Neural cell (in vitro differentiated cells): ENCODE results near the gene TBKBP1. TPM values are rescaled to one million over a fixed set of nuclear protein-coding genes. Genes with fewer than 3 reads are reported as not detected.

ENCODE experiments used
- H2AFZ ChIP-seq: fragments of 200-600, 300-800 bp; sonication (generic), shearing (Covaris generic); 2 replicates; pipeline ENCODE4 v1.6.0; 2014; ENCODE audit warnings: low read depth, mild to moderate bottlenecking, antibody characterized with exemption, low read length, moderate library complexity
- H3F3A ChIP-seq: fragments of 200-600 bp; shearing (Covaris generic); 2 replicates; pipeline ENCODE4 v1.6.1; 2016; ENCODE audit warnings: mild to moderate bottlenecking, moderate library complexity, mixed read lengths, antibody characterized with exemption, low read length; ENCODE audit not compliant: insufficient read depth, poor library complexity, severe bottlenecking
- H3K27ac ChIP-seq: fragments of 200-600, 300-800 bp; sonication (generic), shearing (Covaris generic); 2 replicates; pipeline ENCODE4 v1.5.1; 2014; ENCODE audit warnings: mild to moderate bottlenecking, low read length, moderate library complexity
- H3K27me3 ChIP-seq: fragments of 300-800, 200-600 bp; sonication (generic), shearing (Covaris generic); 2 replicates; pipeline ENCODE4 v1.6.0; 2014; ENCODE audit warnings: mild to moderate bottlenecking, low read depth, low read length, moderate library complexity; ENCODE audit not compliant: insufficient read depth
- H3K36me3 ChIP-seq: fragments of 300-800, 200-600 bp; sonication (generic), shearing (Covaris generic); 2 replicates; pipeline ENCODE4 v1.5.1; 2014; ENCODE audit warnings: mild to moderate bottlenecking, antibody characterized with exemption, low read length, moderate library complexity; ENCODE audit not compliant: insufficient read depth
- H3K4me2 ChIP-seq: fragments of 300-800, 200-600 bp; sonication (generic), shearing (Covaris generic); 2 replicates; pipeline ENCODE4 v1.6.0; 2014; ENCODE audit warnings: mild to moderate bottlenecking, low read length
- H3K4me3 ChIP-seq: fragments of 300-800, 200-600 bp; sonication (generic), shearing (Covaris generic); 2 replicates; pipeline ENCODE4 v1.5.1; 2014; ENCODE audit warnings: mild to moderate bottlenecking, low read length, moderate library complexity
- H3K79me2 ChIP-seq: fragments of 200-600 bp; shearing (Covaris generic); replicated peaks from 2 replicates; pipeline ENCODE4 v1.6.0; 2014; ENCODE audit warnings: mild to moderate bottlenecking, low read length, moderate library complexity; ENCODE audit not compliant: insufficient read depth
- H3K9ac ChIP-seq: fragments of 300-800, 200-600 bp; sonication (generic), shearing (Covaris generic); 2 replicates; pipeline ENCODE4 v1.6.1; 2016; ENCODE audit warnings: mild to moderate bottlenecking, low read length, mixed read lengths
- H3K9me2 ChIP-seq: fragments of 200-600 bp; shearing (Covaris generic); 2 replicates; pipeline ENCODE4 v1.6.1; 2016; ENCODE audit warnings: mild to moderate bottlenecking, low read length, mixed read lengths; ENCODE audit not compliant: insufficient read depth
- H3K9me3 ChIP-seq: fragments of 200-600, 300-800 bp; sonication (generic), shearing (Covaris generic); 2 replicates; pipeline ENCODE4 v1.6.1; 2016; ENCODE audit warnings: mild to moderate bottlenecking, mixed run types, low read length, moderate library complexity, mixed read lengths
- H4K20me1 ChIP-seq: fragments of 200-600 bp; shearing (Covaris generic); 2 replicates; pipeline ENCODE4 v1.6.1; 2016; ENCODE audit warnings: mild to moderate bottlenecking, mixed run types; ENCODE audit not compliant: insufficient read depth
- CTCF ChIP-seq: fragments of 450-650 bp; IDR thresholded peaks from 2 replicates; pipeline ENCODE4 v1.5.1; 2014; ENCODE audit warnings: antibody characterized with exemption, mild to moderate bottlenecking, moderate library complexity; ENCODE audit not compliant: poor library complexity, severe bottlenecking
- EP300 ChIP-seq: fragments of 450-650 bp; conservative IDR thresholded peaks from 2 replicates; pipeline ENCODE4 v1.6.1; 2014; ENCODE audit warnings: antibody characterized with exemption, mild to moderate bottlenecking, moderate library complexity; ENCODE audit not compliant: poor library complexity, severe bottlenecking
- EZH2 ChIP-seq: fragments of 200-600, 300-800 bp; shearing (Covaris generic), sonication (generic); IDR thresholded peaks from 2 replicates; pipeline ENCODE4 v1.6.1; 2014; ENCODE audit warnings: antibody characterized with exemption, low read length, borderline replicate concordance, mild to moderate bottlenecking; ENCODE audit not compliant: insufficient read depth, poor library complexity, severe bottlenecking
- MXI1 ChIP-seq: fragments of 450-650 bp; conservative IDR thresholded peaks from 2 replicates; pipeline ENCODE4 v1.6.1; 2014; ENCODE audit warnings: antibody characterized with exemption, mild to moderate bottlenecking; ENCODE audit not compliant: poor library complexity, severe bottlenecking
- POLR2AphosphoS5 ChIP-seq: IDR thresholded peaks from 2 replicates; pipeline ENCODE4 v1.6.1; 2012
- RAD21 ChIP-seq: fragments of 450-650 bp; conservative IDR thresholded peaks from 2 replicates; pipeline ENCODE4 v1.6.1; 2014; ENCODE audit warnings: antibody characterized with exemption, mild to moderate bottlenecking, moderate library complexity
- SMC3 ChIP-seq: fragments of 450-650 bp; conservative IDR thresholded peaks from 2 replicates; pipeline ENCODE4 v1.6.1; 2014; ENCODE audit warnings: antibody characterized with exemption, mild to moderate bottlenecking, moderate library complexity; ENCODE audit not compliant: poor library complexity
- TAF1 ChIP-seq: IDR thresholded peaks from 2 replicates; pipeline ENCODE4 v1.6.1; 2012; ENCODE audit warnings: low read depth
- polyA plus RNA-seq: library from polyadenylated mRNA; depleted of rRNA; stranded (reverse); fragments of >200 nt; gene quantifications from 2 replicates; pipeline ENCODE4 v1.2.3, GENCODE V29; 2014
- TF ChIP-seq, protein P1 (sequence below): IDR thresholded peaks from 2 replicates; pipeline ENCODE4 v1.6.1; 2012; ENCODE audit warnings: borderline replicate concordance

The TBKBP1 gene
- polyA plus RNA-seq, 1 donor from 2014 or later = 25.4 TPM

- no peaks in the 10 kb centered on the region for H3K36me3 ChIP-seq
- H3K4me2 ChIP-seq = no peak overlapping the region
- H3K9ac ChIP-seq = no peak overlapping the region
- no peak for TF ChIP-seq CTCF
- no peak for TF ChIP-seq EP300
- TF ChIP-seq RAD21 = no peak
- TF ChIP-seq, protein P1, sequence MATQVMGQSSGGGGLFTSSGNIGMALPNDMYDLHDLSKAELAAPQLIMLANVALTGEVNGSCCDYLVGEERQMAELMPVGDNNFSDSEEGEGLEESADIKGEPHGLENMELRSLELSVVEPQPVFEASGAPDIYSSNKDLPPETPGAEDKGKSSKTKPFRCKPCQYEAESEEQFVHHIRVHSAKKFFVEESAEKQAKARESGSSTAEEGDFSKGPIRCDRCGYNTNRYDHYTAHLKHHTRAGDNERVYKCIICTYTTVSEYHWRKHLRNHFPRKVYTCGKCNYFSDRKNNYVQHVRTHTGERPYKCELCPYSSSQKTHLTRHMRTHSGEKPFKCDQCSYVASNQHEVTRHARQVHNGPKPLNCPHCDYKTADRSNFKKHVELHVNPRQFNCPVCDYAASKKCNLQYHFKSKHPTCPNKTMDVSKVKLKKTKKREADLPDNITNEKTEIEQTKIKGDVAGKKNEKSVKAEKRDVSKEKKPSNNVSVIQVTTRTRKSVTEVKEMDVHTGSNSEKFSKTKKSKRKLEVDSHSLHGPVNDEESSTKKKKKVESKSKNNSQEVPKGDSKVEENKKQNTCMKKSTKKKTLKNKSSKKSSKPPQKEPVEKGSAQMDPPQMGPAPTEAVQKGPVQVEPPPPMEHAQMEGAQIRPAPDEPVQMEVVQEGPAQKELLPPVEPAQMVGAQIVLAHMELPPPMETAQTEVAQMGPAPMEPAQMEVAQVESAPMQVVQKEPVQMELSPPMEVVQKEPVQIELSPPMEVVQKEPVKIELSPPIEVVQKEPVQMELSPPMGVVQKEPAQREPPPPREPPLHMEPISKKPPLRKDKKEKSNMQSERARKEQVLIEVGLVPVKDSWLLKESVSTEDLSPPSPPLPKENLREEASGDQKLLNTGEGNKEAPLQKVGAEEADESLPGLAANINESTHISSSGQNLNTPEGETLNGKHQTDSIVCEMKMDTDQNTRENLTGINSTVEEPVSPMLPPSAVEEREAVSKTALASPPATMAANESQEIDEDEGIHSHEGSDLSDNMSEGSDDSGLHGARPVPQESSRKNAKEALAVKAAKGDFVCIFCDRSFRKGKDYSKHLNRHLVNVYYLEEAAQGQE = no peak
- no peak for TF ChIP-seq MXI1
- no peak for TF ChIP-seq EZH2
- H3K9me2 ChIP-seq = no peaks in the 10 kb centered on the region
- H3K9me3 ChIP-seq = no peaks in the 10 kb centered on the region
- no peak overlapping the region for H2AFZ ChIP-seq
- H3F3A ChIP-seq = no peaks in the 10 kb centered on the region
- H3K27me3 ChIP-seq = no peaks in the 10 kb centered on the region
- H3K79me2 ChIP-seq = no peaks in the 10 kb centered on the region
- H4K20me1 ChIP-seq = no peaks in the 10 kb centered on the region
- H3K27ac ChIP-seq = no peak overlapping the region
- H3K4me3 ChIP-seq = no peak overlapping the region
Observed at GRCh38 chr17:47686664-47687327, 7.2 kb upstream of the TBKBP1 start.

GRCh38 chr17:47687328-47687690 lies 6.7 kb upstream of the TBKBP1 start:
- no peaks in the 10 kb centered on the region for H3F3A ChIP-seq
- H2AFZ ChIP-seq = no peak overlapping the region
- no peaks in the 10 kb centered on the region for H3K36me3 ChIP-seq
- H3K9me2 ChIP-seq = no peaks in the 10 kb centered on the region
- H3K27me3 ChIP-seq = no peaks in the 10 kb centered on the region
- H3K4me3 ChIP-seq = no peak overlapping the region
- H3K4me2 ChIP-seq = no peak overlapping the region
- no peak overlapping the region for H3K27ac ChIP-seq
- H3K79me2 ChIP-seq = no peaks in the 10 kb centered on the region
- H4K20me1 ChIP-seq = no peaks in the 10 kb centered on the region
- H3K9me3 ChIP-seq = no peaks in the 10 kb centered on the region
- no peak overlapping the region for H3K9ac ChIP-seq
- no peak for TF ChIP-seq EP300
- TF ChIP-seq, protein P1 = no peak
- no peak for TF ChIP-seq EZH2
- TF ChIP-seq TAF1 = no peak
- TF ChIP-seq POLR2AphosphoS5 = no peak
- no peak for TF ChIP-seq SMC3
- no peak for TF ChIP-seq CTCF
- TF ChIP-seq MXI1 = no peak
- no peak for TF ChIP-seq RAD21
